ENCODE results near the gene OCIAD1. TPM values are rescaled to one million over a fixed set of nuclear protein-coding genes. Genes with fewer than 3 reads are reported as not detected.

Gene OCIAD1
- 100 to 1,000 TPM in 1 of 4 donors, 10 to 100 TPM in 3; 63.5 to 120 (median 76.5) TPM for total RNA-seq

GRCh38 chr4:48830706-48831531 is at the start of gene OCIAD1:
TSS of gene OCIAD1 (plus strand) at chr4:48831088. CDS start at chr4:48832625, 1,537 bp downstream.
- H3K27me3 ChIP-seq = no peaks in the 10 kb centered on the region
- TF ChIP-seq POLR2A (IDR thresholded peaks at IDR 0.05) = peak in 1 of 2 donors; percentile 46
- TF ChIP-seq CTCF (IDR thresholded peaks at IDR 0.05) = no peak
- peak within 1 kb of the TSS; percentile 91 to 93 (median 93) for H3K27ac ChIP-seq
- peaks cover 0 to 23% (median 0%) of the 10 kb centered on the region in 3 donors for H3K36me3 ChIP-seq
- peak; percentile 92 to 99 (median 97) for DNase-seq
- H3K4me1 ChIP-seq = peaks cover 0 to 17% (median 3%) of the 10 kb centered on the region in 4 donors
- no peaks in the 10 kb centered on the region for H3K9me3 ChIP-seq
- peak within 1 kb of the TSS; percentile 61 to 92 (median 86) for H3K4me3 ChIP-seq

GRCh38 chr4:48781968-48782367 is 48.9 kb upstream of the OCIAD1 start:
- Histone ChIP-seq H3K27me3 (no peaks in the 10 kb centered on the region), H3K36me3 (no peaks in the 10 kb centered on the region), H3K9me3 (no peaks in the 10 kb centered on the region), H3K4me1 (peaks cover 0 to 17% (median 0%) of the 10 kb centered on the region in 4 donors), H3K27ac (no peak overlapping the region), H3K4me3 (no peak overlapping the region)
- TF ChIP-seq CTCF (IDR thresholded peaks at IDR 0.05) = no peak
- TF ChIP-seq POLR2A (IDR thresholded peaks at IDR 0.05) = no peak
- no peak for DNase-seq

- TF ChIP-seq POLR2A (IDR thresholded peaks at IDR 0.05) (no peak), CTCF (IDR thresholded peaks at IDR 0.05) (no peak)
- DNase-seq = no peak
- H3K36me3 ChIP-seq = no peaks in the 10 kb centered on the region
Observed at GRCh38 chr4:48785302-48785701, 45.6 kb upstream of the OCIAD1 start.

GRCh38 chr4:48786549-48786948 is 44.3 kb upstream of the OCIAD1 start:
- no peak for DNase-seq
- no peaks in the 10 kb centered on the region for H3K9me3 ChIP-seq
- H3K4me1 ChIP-seq = peaks cover 0 to under 1% (median 0%) of the 10 kb centered on the region in 4 donors
- no peaks in the 10 kb centered on the region for H3K27me3 ChIP-seq
- TF ChIP-seq CTCF (IDR thresholded peaks at IDR 0.05) = no peak
- no peak for TF ChIP-seq POLR2A (IDR thresholded peaks at IDR 0.05)
- no peak overlapping the region for H3K4me3 ChIP-seq
- no peaks in the 10 kb centered on the region for H3K36me3 ChIP-seq
- no peak overlapping the region for H3K27ac ChIP-seq

More at GRCh38 chr4:48785302-48785701, 45.6 kb upstream of the OCIAD1 start:
- Histone ChIP-seq H3K9me3 (no peaks in the 10 kb centered on the region), H3K4me1 (peaks cover 0 to 6% (median 0%) of the 10 kb centered on the region in 4 donors), H3K27me3 (no peaks in the 10 kb centered on the region), H3K27ac (no peak overlapping the region), H3K4me3 (no peak overlapping the region)

- Histone ChIP-seq H3K4me1 (no peaks in the 10 kb centered on the region), H3K9me3 (no peaks in the 10 kb centered on the region), H3K27me3 (no peaks in the 10 kb centered on the region), H3K4me3 (no peak overlapping the region), H3K27ac (no peak overlapping the region), H3K36me3 (no peaks in the 10 kb centered on the region)
- no peak for DNase-seq
- TF ChIP-seq POLR2A (IDR thresholded peaks at IDR 0.05) = no peak
- no peak for TF ChIP-seq CTCF (IDR thresholded peaks at IDR 0.05)
Observed at GRCh38 chr4:48787056-48787455, 43.8 kb upstream of the OCIAD1 start.

Measured in Peyer's patch (tissue), 4 donors.